Measurements from ENCODE around the gene TTC28. TPM values are rescaled to one million over a fixed set of nuclear protein-coding genes. Genes with fewer than 3 reads are reported as not detected.
"Not testable (repeated sequence)": the region's sequence is repeated elsewhere in the genome, so short reads cannot be mapped to it uniquely, and the experiment has no call there.

Gene TTC28
- total RNA-seq, 1 donor from 2014 or later, result 79.5 TPM

GRCh38 chr22:28175730-28176492, 503.7 kb downstream of the TTC28 start:
- no peak for DNase-seq (ENCODE audit: low spot score in 2 of 2)
- no peak for FAIRE-seq

GRCh38 chr22:28174509-28174908, 505.1 kb downstream of the TTC28 start:
- FAIRE-seq, result no peak
- DNase-seq (ENCODE audit: low spot score in 2 of 2), result no peak

- DNase-seq (ENCODE audit: low spot score in 2 of 2), result no peak
- no peak for FAIRE-seq
Observed at GRCh38 chr22:28172892-28173670, 506.6 kb downstream of the TTC28 start.

GRCh38 chr22:28171712-28172111, 507.9 kb downstream of the TTC28 start:
- FAIRE-seq (no peak), DNase-seq (ENCODE audit: low spot score in 2 of 2) (no peak)

- DNase-seq (ENCODE audit: low spot score in 2 of 2), result peak in 1 of 2 donors; percentile 16
- no peak for FAIRE-seq
Observed at GRCh38 chr22:28171115-28171514, 508.5 kb downstream of the TTC28 start.

GRCh38 chr22:28169314-28169713, 510.3 kb downstream of the TTC28 start:
- not testable (repeated sequence) for FAIRE-seq; DNase-seq (ENCODE audit: low spot score in 2 of 2)

GRCh38 chr22:28155808-28156207, 523.8 kb downstream of the TTC28 start:
- FAIRE-seq (no peak), DNase-seq (ENCODE audit: low spot score in 2 of 2) (no peak)

- DNase-seq (ENCODE audit: low spot score in 2 of 2) (no peak), FAIRE-seq (no peak)
Observed at GRCh38 chr22:28154861-28155260, 524.8 kb downstream of the TTC28 start.

- FAIRE-seq, result no peak
- no peak for DNase-seq (ENCODE audit: low spot score in 2 of 2)
Observed at GRCh38 chr22:28151151-28151816, 528.4 kb downstream of the TTC28 start.

GRCh38 chr22:28148816-28149465, 530.7 kb downstream of the TTC28 start:
- DNase-seq (ENCODE audit: low spot score in 2 of 2) (no peak), FAIRE-seq (no peak)

GRCh38 chr22:28147401-28147800, 532.2 kb downstream of the TTC28 start:
- no peak for DNase-seq (ENCODE audit: low spot score in 2 of 2)
- no peak for FAIRE-seq

- FAIRE-seq, result no peak
Observed at GRCh38 chr22:28146401-28147314, 533.0 kb downstream of the TTC28 start.

GRCh38 chr22:28143961-28144745, 535.5 kb downstream of the TTC28 start:
- DNase-seq (ENCODE audit: low spot score in 2 of 2) (no peak), FAIRE-seq (no peak)

More at GRCh38 chr22:28146401-28147314, 533.0 kb downstream of the TTC28 start:
- no peak for DNase-seq (ENCODE audit: low spot score in 2 of 2)

GRCh38 chr22:28143241-28143865, 536.3 kb downstream of the TTC28 start:
- DNase-seq (ENCODE audit: low spot score in 2 of 2), result no peak
- FAIRE-seq, result no peak

GRCh38 chr22:28142361-28142961, 537.2 kb downstream of the TTC28 start:
- DNase-seq (ENCODE audit: low spot score in 2 of 2) (no peak), FAIRE-seq (no peak)

- DNase-seq (ENCODE audit: low spot score in 2 of 2), result no peak
- no peak for FAIRE-seq
Observed at GRCh38 chr22:28141614-28142013, 538.0 kb downstream of the TTC28 start.

- DNase-seq (ENCODE audit: low spot score in 2 of 2), result no peak
Observed at GRCh38 chr22:28139961-28140360, 539.7 kb downstream of the TTC28 start.

GRCh38 chr22:28139516-28139915, 540.1 kb downstream of the TTC28 start:
- FAIRE-seq, result no peak
- no peak for DNase-seq (ENCODE audit: low spot score in 2 of 2)

More at GRCh38 chr22:28139961-28140360, 539.7 kb downstream of the TTC28 start:
- FAIRE-seq, result no peak
